ENCODE measurements around the gene IGFBP5. TPM values are rescaled to one million over a fixed set of nuclear protein-coding genes. Genes with fewer than 3 reads are reported as not detected.

IGFBP5 gene
- total and polyA plus RNA-seq, 2 experiments from 2014 or later, result 113 to 232 TPM

GRCh38 chr2:216671791-216672343 lies 23.5 kb downstream of the IGFBP5 start:
- H3K4me1 ChIP-seq (ENCODE audit: insufficient read depth), result no peaks in the 10 kb centered on the region
- no peak for DNase-seq (ENCODE audit: low spot score)
- TF ChIP-seq CTCF (IDR thresholded peaks at IDR 0.05; ENCODE audit: poor library complexity) (no peak), EZH2 (IDR thresholded peaks at IDR 0.05; ENCODE audit: borderline replicate concordance) (no peak), EZH2phosphoT487 (IDR thresholded peaks at IDR 0.05; ENCODE audit: low read depth, severe bottlenecking, unreplicated experiment) (no peak)
- no peaks in the 10 kb centered on the region for H3K9me2 ChIP-seq (replicated peaks; ENCODE audit: insufficient read depth)
- no peaks in the 10 kb centered on the region for H3K79me2 ChIP-seq
- no peaks in the 10 kb centered on the region for H3K27me3 ChIP-seq
- H3K4me3 ChIP-seq, result no peak overlapping the region
- no peak overlapping the region for H2AFZ ChIP-seq
- H3K4me2 ChIP-seq, result no peak overlapping the region
- H3K36me3 ChIP-seq (replicated peaks; ENCODE audit: insufficient read depth, low read depth), result no peaks in the 10 kb centered on the region
- 91% methylated on average over 12 of the region's 12 CpGs for WGBS (ENCODE audit: low lambda C conversion rate, missing lambda C conversion rate)
- H3K27ac ChIP-seq, result no peak overlapping the region
- H3K9me3 ChIP-seq (ENCODE audit: low read depth), result no peaks in the 10 kb centered on the region
- no peaks in the 10 kb centered on the region for H4K20me1 ChIP-seq (ENCODE audit: insufficient read depth, poor library complexity, severe bottlenecking)

- 90% methylated on average over 11 of the region's 11 CpGs for WGBS (ENCODE audit: low lambda C conversion rate, missing lambda C conversion rate)
- no peak for DNase-seq (ENCODE audit: low spot score)
- Histone ChIP-seq H2AFZ (no peak overlapping the region), H4K20me1 (ENCODE audit: insufficient read depth, poor library complexity, severe bottlenecking) (no peaks in the 10 kb centered on the region), H3K9me2 (replicated peaks; ENCODE audit: insufficient read depth) (no peaks in the 10 kb centered on the region), H3K36me3 (replicated peaks; ENCODE audit: insufficient read depth, low read depth) (no peaks in the 10 kb centered on the region), H3K9me3 (ENCODE audit: low read depth) (no peaks in the 10 kb centered on the region), H3K4me2 (no peak overlapping the region), H3K27me3 (no peaks in the 10 kb centered on the region), H3K4me1 (ENCODE audit: insufficient read depth) (peaks cover 4% of the 10 kb centered on the region), H3K79me2 (no peaks in the 10 kb centered on the region), H3K4me3 (no peak overlapping the region), H3K27ac (no peak overlapping the region)
- TF ChIP-seq CTCF (IDR thresholded peaks at IDR 0.05; ENCODE audit: poor library complexity) (no peak), EZH2phosphoT487 (IDR thresholded peaks at IDR 0.05; ENCODE audit: low read depth, severe bottlenecking, unreplicated experiment) (no peak), EZH2 (IDR thresholded peaks at IDR 0.05; ENCODE audit: borderline replicate concordance) (no peak)
These were observed 24.3 kb downstream of the IGFBP5 start for GRCh38 chr2:216671081-216671411.

GRCh38 chr2:216670266-216671080 lies 24.9 kb downstream of the IGFBP5 start:
- WGBS (ENCODE audit: low lambda C conversion rate, missing lambda C conversion rate), result 85% methylated on average over 12 of the region's 17 CpGs
- no peaks in the 10 kb centered on the region for H4K20me1 ChIP-seq (ENCODE audit: insufficient read depth, poor library complexity, severe bottlenecking)
- H3K27ac ChIP-seq, result no peak overlapping the region

More at GRCh38 chr2:216670266-216671080, 24.9 kb downstream of the IGFBP5 start:
- no peaks in the 10 kb centered on the region for H3K9me2 ChIP-seq (replicated peaks; ENCODE audit: insufficient read depth)
- no peak overlapping the region for H3K4me3 ChIP-seq
- no peaks in the 10 kb centered on the region for H3K9me3 ChIP-seq (ENCODE audit: low read depth)
- H2AFZ ChIP-seq, result no peak overlapping the region
- DNase-seq (ENCODE audit: low spot score), result no peak
- no peaks in the 10 kb centered on the region for H3K27me3 ChIP-seq
- H3K4me2 ChIP-seq, result no peak overlapping the region
- no peaks in the 10 kb centered on the region for H3K36me3 ChIP-seq (replicated peaks; ENCODE audit: insufficient read depth, low read depth)
- no peaks in the 10 kb centered on the region for H3K79me2 ChIP-seq
- no peak for TF ChIP-seq EZH2phosphoT487 (IDR thresholded peaks at IDR 0.05; ENCODE audit: low read depth, severe bottlenecking, unreplicated experiment)
- TF ChIP-seq EZH2 (IDR thresholded peaks at IDR 0.05; ENCODE audit: borderline replicate concordance), result no peak
- no peak for TF ChIP-seq CTCF (IDR thresholded peaks at IDR 0.05; ENCODE audit: poor library complexity)
- H3K4me1 ChIP-seq (ENCODE audit: insufficient read depth), result peaks cover 9% of the 10 kb centered on the region
